EL (cell line): ENCODE results near the gene DIDO1.

Experiments used
- DNase-seq: peaks from one replicate; pipeline ENCODE4 v3.0.0-alpha.2; 2016

The DIDO1 gene

DNA sequence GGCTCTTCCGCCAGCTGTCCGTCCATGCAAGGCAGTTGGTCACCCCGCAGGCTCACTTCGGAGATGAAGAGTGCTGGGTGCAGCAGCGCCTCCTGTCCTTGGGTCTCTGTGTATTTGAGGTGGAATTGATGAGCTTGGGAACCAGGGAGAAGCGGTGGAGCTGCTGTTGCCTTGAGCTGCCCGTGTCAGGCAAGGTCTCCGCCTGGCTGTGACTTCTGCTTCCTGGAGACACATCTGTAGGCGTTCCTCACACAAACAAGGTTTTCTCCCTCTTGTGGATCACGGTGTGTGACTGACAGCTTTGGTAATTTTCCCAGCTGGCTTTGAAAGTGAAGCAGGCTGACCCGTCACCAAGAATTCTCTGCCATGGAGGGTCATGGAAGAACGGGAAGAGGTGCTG is 23.7 kb upstream of the DIDO1 start:
- DNase-seq: no peak

DNA sequence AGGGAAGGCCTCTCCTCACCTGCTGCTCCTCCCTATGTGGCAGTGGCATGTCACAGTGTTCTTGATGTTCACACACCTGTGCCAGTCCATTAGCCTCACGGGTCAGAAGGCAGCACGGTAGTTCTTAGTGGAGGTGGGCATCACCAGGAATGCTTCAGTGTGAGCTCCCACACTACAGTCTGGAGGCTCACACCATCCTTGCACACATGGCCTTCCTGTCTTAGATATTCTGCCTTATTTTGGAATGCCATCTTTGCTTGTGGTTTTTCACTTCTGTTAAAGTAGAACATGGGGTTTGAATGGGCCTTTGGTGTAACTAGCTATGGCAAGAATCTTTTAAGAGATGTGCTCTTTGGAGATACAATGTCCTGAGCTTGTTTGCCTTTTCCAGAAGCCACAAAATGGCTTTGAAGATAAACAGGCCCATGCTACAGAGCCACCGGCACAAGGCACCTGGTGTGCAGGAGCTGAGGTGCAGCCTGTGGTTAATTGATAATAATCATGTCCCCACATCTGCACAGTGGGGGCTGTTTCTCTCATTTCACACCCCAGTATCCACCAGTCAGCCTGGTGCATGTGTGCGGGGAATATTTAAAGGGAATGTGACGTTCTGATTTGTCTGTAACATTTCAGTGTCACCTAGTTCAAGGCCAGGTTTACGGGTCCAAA is 23.0 kb upstream of the DIDO1 start:
- DNase-seq: no peak

DNA sequence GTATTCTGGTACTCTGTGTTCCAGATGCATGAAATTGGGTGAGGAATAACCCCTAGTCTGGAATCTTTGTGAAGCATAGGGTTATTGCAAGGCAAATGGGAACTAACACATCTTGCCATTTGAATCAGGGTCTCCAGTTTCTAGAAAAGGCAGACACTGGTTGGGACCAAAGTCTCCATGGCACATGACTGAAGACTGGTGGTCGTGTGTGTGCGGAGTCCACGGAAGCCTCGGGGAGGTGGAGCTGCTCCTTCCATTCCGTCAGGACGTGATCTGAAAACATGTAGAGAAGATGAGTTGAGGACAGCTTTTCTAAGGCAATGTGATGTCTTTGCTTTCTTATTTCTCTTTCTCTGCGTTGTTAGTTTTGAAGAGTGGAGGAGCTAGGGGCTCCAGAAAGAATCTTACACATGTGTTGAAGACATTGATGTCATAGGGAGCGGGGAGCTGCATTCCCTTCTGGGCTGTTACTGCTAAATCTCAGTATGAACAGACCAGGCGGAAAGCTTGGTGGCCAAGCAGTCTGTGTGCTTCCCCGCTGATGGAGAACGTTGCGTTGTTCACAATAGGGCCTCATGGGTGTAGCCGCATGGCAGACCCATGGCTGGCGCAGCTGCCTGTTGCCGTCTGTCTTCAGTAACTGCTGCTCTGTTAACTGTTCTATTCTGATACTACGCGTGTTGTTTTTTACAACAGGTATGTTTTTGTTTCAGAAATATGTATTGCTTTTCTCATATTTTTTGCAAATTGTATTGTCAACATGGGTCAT is 21.4 kb upstream of the DIDO1 start:
- no peak for DNase-seq

DNA sequence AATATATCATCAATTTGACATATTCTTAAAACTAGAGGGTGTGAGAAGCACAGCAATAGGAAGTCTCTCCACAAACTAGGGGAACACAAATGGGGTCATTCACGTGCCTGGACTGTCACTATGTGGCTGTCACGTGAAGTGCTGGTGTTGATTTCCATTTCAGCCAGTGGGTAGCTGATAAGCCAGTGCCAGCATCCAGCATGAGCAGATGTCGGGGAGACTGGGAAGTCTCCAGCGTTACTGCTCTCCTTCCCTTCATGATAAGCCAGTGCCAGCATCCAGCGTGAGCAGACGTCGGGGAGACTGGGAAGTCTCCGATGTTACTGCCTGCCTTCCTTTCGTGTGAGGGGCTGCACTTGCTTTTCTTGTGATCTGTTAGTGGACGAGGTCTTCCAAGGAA is 20.6 kb upstream of the DIDO1 start:
- DNase-seq: no peak

DNA sequence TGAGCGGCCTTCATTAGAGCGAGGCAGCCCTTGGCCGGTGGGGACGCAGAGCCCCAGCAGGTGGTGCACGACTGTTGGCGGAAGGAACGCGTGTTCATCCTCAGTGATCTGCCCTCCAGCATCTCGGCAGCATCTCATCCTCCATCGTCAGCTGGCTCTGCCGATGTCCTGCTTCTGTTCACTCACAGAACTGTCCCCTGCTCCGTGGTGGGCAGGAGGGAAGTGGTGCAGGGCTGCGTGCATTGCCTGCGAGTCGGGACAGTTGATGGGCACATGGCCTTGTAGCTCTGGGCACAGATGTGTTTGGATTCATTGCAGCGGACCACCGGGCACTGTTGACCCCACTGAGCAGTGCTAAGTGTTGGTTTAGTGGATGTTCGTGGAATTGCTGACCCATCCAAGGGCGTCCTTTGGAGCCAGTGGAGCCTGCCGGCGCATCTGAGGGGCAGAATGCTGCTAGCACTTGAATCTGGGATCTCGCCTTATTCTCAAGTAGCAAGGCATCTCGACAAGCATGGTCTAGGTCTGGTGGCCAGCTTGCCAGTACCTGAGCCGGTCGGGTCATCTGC is 19.6 kb upstream of the DIDO1 start:
- DNase-seq: no peak

DNA sequence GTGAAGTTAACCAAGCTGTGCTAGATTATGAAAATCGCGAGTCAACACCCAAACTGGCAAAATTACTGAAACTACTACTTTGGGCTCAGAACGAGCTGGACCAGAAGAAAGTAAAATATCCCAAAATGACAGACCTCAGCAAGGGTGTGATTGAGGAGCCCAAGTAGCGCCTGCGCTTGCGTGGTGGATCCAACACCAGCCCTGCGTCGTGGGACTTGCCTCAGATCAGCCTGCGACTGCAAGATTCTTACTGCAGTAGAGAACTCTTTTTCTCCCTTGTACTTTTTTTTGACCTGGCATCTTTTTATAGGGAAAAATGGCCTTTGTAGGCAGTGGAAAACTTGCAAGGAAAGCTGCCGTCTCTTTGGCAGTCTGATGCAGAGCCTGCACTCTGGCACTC is 18.4 kb upstream of the DIDO1 start:
- no peak for DNase-seq

DNA sequence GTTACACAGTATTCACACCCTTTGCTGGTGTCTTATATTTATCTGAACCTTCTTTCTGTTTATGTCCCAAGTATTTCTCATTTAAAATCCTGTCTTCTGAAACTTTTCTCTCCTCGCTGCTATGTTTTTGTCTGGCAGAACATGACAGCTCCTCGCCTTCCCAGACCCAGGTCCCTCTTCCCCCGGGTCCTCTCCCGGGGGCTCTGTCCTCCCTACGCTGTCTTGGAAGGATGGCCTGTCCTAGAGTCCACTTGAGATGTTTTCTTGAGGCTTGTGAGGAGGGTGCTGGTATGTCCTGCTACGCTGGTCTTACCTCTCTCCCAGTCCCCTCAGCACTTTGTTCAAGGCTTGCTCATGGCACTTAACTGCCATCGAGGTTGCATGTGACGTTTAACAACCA is 17.9 kb upstream of the DIDO1 start:
- no peak for DNase-seq

DNA sequence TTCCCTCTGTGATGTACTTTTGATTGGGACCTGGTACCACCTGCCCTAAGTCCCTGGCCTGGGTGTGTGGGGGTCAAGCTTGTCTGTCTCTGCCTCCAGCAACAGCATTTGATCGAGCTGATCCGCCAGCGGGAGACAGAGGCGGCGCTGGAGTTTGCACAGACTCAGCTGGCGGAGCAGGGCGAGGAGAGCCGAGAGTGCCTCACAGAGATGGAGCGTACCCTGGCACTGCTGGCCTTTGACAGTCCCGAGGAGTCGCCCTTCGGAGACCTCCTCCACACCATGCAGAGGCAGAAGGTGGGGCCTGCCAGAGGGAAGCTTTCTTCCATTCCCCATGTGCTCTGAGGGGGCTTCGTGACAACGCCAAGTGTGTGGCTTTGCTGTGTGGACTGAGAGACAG is 17.1 kb upstream of the DIDO1 start:
- DNase-seq: no peak

DNA sequence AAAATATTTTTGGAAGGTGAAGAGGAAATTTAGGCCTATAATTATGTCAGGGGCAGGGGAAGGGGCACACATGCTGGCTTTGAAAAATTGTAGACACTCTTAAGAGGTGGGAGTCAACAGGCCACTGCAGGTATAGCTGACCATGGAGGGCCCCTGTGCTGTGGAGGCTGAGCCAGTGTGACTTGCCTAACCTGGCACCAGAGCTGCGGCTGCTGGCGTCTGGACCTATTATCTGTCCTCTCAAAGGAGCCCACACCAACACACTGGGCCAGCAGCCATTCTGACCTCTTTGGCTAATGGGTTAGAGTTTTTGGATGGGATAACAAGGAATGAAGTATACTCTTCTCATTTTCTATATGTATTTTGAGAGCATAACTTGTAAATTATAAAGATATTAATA is 16.2 kb upstream of the DIDO1 start:
- no peak for DNase-seq

DNA sequence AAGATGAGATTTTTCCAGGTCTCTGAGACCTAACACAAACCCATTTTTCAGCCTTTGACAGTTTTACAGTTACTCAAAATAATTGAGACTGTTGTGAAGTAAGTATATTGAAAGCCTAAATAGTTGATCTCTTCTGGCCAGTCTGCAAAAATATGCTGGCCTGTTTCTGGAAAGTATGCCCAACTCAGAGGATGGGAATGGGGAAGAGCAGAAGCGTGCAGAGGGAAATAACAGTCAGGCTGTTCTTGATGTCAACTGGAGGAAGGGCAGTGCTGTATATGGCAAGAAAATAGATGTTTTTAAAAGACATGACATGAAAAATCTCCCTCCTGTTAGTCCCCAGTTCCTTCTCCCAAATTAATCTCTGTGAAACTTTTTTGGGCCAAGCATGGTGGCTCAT is 15.5 kb upstream of the DIDO1 start:
- DNase-seq: no peak

DNA sequence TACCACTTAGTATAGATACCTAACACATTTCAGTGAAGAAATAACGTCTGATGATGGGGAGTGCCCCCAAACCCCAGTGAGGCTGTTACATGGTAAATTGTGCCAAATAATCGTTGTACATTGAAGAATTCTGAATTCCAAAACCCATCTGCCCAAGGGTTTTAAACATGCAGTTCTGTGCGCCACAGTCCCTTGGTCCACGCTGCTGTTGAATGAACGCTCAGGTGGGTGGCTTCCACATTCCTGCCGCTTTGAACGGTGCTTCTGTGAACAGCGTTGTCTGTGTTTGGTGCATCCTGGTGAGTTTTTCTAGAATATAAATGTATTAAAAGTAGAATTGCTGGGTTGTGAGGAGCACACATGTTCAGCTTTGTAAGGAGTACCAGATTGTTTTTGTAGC is 14.6 kb upstream of the DIDO1 start:
- no peak for DNase-seq

DNA sequence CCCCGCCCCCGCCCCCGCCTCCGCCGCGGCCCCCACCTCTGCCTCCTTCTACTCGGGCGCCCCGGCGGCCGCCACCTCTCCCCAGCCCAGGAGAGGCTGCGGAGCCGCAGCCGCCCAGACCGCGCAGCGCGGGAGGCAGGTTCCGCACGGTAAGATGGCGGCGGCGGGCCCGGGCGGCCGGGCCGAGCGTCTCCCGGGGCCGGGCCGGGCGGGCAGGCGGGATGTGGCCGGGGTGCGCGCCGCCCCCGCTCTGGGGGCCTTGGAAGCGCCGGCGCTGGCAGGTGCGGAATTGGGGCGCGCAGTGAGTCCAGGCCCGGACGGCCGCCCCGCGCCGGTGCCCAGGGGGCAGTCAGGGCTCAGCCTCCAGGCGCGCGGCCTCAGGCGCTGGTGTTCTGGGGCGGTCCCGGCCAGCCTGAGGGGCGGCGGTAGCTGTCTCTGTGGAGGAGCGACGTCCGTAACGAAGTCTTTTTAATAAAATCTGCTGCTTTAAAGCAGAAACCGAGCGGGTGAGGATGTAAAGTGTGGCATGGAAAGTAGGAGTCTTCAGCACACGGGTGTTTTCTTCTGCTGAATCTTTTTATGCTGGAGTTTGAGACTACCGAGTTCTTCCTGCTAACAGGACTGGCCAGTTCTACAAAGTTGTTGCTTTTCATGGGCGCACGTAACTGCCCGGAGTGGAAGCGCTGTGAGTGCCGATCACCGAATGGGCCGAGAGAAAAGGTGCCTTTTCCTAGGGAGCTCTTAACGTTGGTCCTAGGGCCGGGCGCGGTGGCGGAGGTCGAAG is 12.0 kb upstream of the DIDO1 start, which contains the start of gene GID8:
Gene GID8 (plus strand): TSS at position 43 of the 784 bp plus-strand sequence. CDS start 3,356 bp downstream, outside the sequence.
- peak; percentile 48 for DNase-seq

DNA sequence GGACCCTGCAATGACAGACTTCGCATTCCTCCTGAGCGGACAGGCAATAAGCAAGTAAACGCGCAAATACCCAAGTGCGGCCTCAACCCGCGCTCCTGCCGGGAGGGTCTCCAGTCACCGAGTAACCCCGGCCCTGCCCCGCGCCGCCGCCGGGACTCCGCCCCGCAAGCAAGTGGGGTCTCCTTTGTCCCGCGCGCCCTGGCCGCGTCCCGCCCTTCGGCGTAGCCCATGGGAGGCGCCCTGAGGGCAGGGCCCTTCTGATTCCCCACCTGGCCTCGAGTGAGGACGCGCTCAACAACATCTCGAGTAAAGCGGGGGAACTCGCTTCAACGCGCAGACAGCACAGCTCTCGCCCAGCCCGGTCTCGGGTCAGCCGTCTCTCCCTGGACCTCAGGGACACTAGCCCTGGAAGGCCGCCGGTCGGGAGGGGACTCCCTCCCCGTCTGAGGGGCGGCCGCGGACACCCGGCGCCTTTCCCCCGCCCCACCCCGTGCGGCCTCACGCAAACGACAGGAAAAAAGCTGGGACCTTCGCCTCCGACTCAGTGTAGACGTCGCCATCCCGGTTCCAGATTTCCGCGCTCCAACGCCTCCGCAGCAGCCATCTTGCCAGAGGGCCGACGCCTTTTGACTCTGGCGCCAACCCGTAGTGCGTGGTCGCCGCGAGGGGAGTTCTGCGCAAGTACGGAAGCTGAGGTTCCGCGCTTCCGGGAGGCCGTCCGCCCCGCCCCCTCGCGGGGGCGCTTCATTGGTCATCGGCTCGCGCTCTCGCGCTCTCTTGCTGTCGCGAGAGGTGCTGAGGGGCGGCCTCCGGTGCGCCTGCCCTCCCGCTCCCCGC is 11.2 kb upstream of the DIDO1 start:
- peak; percentile 94 for DNase-seq

DNA sequence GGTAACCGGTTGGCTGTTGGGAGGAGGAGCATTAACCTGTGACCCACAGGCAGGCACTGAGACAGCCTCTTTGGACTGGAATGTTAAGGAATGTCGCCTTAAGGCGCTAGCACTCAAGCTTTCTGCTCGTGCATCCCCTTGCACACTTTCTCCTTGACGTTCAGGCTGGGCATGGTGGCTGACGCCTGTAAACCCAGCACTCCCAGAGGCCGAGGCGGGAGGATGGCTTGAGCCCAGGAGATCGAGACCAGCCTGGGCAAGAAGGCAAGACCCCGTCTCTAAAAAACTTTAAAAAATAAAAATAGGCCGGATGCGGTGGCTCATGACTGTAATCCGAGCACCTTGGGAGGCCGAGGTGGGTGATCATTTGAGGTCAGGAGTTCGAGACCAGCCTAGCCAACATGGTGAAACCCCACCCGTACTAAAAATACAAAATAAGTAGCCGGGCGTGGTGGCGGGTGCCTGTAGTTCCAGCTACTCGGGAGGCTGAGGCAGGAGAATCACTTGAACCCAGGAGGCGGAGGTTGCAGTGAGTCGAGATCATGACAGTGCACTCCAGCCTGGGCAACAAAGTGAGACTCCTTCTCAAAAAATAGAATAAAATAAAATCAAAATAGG is 9.8 kb upstream of the DIDO1 start:
- DNase-seq: no peak

DNA sequence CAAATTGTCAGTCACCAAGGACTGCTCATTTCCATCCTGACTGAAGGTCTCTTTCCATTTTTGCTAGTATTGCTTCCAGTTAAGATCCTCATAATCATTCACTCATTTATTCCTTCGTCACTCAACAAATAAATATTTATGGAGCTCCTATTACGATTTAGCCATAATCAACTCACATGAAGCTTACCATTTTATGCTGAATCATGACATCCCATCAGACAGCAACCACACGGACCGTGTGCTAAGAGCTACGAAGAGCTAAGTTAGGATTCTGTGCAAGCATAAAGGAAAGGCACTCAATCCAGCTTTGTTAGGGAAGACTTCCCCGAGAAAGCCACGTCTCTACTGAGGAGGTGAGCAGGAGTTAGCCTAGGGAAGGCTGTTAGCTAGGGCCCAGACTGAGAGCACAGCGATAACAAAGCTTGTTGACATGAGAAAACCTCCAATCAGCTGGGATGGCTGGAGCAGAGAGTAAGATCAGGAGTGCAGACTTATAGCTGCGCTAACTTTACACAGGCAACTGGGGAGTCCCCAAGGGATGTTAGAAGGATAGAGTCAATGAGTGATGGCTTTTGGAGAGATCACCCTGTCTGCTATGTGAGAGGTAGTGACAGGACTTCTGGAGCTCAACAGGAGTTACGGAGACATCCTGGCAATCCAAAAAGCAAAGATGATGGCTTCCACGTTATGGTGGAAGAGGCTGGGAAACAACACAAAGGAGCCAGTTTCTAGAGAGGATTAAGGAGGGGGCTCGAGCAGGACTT is 9.1 kb upstream of the DIDO1 start:
- no peak for DNase-seq

DNA sequence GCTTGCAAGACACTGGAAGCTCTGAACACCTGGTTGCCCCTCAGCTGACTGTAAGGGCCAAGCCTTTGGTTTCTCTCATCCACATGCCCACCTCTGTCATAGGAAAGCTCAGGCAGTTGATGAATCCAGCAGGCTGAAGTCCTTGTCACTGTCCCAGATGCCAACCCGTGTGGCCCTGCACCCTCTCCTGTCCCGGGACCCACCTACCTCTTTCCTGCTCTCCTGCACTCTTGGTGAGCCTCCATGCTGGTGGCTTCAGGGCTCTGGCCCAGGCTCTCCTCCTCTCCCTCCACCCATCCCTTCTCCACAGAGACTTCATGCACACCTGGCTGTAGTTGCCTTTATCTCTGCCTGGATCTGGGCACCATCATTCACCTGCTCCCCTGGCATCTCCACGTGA is 7.7 kb upstream of the DIDO1 start:
- no peak for DNase-seq

DNA sequence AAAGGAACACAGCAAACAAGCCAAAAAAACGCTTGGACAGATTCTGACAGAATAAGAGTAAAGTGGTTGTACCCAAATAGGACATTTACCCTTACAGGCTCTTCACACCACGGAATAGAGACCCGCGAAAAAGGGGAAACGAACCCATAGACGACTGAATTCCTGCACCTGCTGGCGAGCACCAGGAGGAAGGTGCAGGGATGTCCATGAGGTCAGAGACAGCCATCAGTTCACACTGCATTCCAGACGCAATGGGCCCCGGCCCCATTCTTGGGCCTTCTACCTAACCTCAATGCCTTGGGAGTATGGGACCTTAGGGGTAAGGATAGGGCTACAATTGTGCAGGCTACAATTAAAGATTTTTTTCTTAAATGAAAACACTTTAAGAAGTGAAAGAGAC is 5.2 kb upstream of the DIDO1 start:
- DNase-seq: no peak

DNA sequence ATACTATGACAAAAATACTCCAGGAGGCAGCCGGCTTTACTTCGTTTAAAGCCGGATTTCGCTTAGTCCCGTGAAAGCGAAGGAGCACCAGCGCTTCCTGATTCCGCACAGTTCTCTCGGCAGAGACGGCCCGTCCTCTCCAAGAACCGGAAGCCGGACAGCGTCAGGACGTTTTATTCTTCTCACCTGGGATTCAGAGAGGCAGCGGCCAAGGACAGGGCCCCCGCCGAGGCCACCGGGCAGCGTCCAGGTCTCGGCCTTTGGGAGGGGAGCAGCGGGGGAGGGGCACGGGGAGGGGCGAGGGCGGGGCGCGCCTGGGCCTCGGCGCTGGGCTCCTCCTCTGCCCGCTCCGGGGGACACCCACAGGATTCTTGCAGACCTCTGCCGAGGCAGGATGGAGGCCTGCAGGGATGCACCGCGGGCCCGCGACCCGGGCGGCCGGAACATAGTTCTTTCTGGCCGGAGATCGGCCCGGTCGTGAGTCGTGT is 2.8 kb upstream of the DIDO1 start:
- peak; percentile 71 for DNase-seq

DNA sequence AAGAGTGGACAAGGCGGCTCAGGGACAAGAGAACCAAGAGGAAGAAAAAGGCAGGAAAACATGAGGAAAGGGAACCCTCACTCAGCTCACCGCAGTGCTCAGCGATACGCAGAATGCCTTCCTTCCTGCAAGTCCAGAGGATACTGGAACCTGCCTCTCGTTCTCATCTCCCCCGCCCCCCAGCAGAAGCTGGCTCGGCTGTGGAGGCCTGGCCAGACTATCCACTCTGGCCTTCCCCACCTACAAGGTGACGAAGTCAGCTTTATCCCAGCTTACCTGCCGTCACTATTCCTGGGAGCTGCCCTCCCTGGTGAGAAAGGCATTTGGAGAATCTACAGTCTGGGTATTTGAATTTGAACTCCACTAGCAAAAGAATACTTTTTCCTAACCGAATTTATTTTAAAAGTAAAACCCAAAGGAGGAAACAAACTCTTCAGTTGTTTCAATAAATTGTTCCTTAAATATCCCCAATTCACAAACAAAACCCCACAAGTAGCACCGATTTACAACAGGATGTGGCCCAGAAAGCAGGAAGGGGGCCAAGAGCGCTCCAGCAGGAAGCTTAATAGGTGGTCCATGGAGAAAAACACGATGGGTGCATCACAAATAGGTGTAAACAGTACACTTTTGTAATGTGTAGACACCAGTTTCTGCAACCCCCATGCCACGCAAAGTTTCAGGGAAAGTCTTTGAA is 2.1 kb upstream of the DIDO1 start:
- peak; percentile 18 for DNase-seq

DNA sequence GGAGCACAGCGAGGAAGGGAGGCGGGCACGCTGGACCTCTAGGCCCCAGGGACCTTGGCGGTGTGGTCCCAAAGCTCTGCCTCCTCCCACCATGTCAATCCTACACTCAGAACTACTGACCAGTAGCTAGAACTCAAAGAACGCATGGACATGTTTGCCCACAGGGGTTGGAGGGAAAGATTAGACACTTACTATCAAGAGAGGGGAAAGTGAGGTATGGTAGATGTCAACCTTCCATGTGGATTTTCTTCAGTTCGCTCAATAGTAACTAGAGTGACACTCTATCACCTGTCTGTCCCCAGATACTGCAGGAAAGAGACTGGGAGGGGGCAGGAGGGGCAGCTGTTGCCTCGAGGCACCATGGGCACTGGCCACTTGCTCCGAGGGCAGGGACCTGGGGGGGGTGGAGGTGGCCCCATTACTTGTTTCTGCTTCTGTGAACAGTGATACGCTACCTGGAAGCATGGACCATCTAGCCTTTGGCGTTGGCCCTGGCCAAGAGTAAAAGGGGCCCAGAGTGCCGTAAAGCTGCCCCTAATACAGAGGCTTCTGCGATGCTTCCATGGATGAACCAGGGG is 912 bp upstream of the DIDO1 start:
- no peak for DNase-seq
